OCI-LY7 (cell line): ENCODE measurements around the gene NTN4. TPM values are rescaled to one million over a fixed set of nuclear protein-coding genes. Genes with fewer than 3 reads are reported as not detected.
A peak's percentile ranks its signal among the peaks of the same experiment; 100 is the strongest.

ENCODE experiments used
- BruUV-seq: library from RNA; stranded (reverse); fragments of 400-500 nt; replicated peaks from 2 replicates; lab custom pipeline; 2021; lab: Mats Ljungman, UMichigan
- CTCF ChIA-PET: fragments of 300-600 bp; sonication (Branson Sonifier 250); formaldehyde crosslinking; loops from one replicate; lab custom pipeline; 2022; ENCODE audit warnings: antibody characterized with exemption; ENCODE audit not compliant: unreplicated experiment; lab: Charles Lee
- POLR2A ChIA-PET: fragments of 300-600 bp; sonication (Branson Sonifier 250); formaldehyde crosslinking; loops from one replicate; lab custom pipeline; 2022; ENCODE audit warnings: antibody characterized with exemption; lab: Charles Lee
- DNase-seq: peaks from one replicate; pipeline ENCODE4 v3.0.0-alpha.2; 2015; ENCODE audit warnings: low spot score
- H2AFZ ChIP-seq: fragments of 200-600 bp; sonication (generic), shearing (Covaris generic); 2 replicates; pipeline ENCODE4 v1.6.1; 2014; ENCODE audit warnings: mild to moderate bottlenecking, antibody characterized with exemption, low read length, moderate library complexity
- H3K27ac ChIP-seq: fragments of 200-600 bp; sonication (generic); 2 replicates; pipeline ENCODE4 v1.5.1; 2014; ENCODE audit warnings: mixed run types, low read depth, mild to moderate bottlenecking, moderate library complexity, low read length, inconsistent platforms; ENCODE audit not compliant: poor library complexity, severe bottlenecking
- H3K36me3 ChIP-seq: fragments of 200-600 bp; sonication (generic); 2 replicates; pipeline ENCODE4 v1.6.1; 2014; ENCODE audit warnings: mild to moderate bottlenecking, antibody characterized with exemption, low read length, moderate library complexity, mixed read lengths; ENCODE audit not compliant: insufficient read depth
- H3K4me1 ChIP-seq: fragments of 200-600 bp; sonication (generic); 2 replicates; pipeline ENCODE4 v1.5.1; 2014; ENCODE audit warnings: mild to moderate bottlenecking, low read length; ENCODE audit not compliant: insufficient read depth, poor library complexity, severe bottlenecking
- H3K4me2 ChIP-seq: fragments of 200-600 bp; sonication (generic); 2 replicates; pipeline ENCODE4 v1.6.1; 2014; ENCODE audit warnings: mild to moderate bottlenecking, low read length
- H3K4me3 ChIP-seq: fragments of 200-600 bp; sonication (generic); 2 replicates; pipeline ENCODE4 v1.5.1; 2014; ENCODE audit warnings: mild to moderate bottlenecking, low read depth, low read length; ENCODE audit not compliant: poor library complexity, severe bottlenecking
- H3K79me2 ChIP-seq: fragments of 200-600 bp; sonication (generic); 2 replicates; pipeline ENCODE4 v1.6.1; 2016; ENCODE audit warnings: low read depth, mild to moderate bottlenecking, low read length, moderate library complexity, mixed read lengths; ENCODE audit not compliant: insufficient read depth
- H3K9me2 ChIP-seq: fragments of 200-600 bp; sonication (generic); 2 replicates; pipeline ENCODE4 v1.6.1; 2016; ENCODE audit warnings: mild to moderate bottlenecking, low read length, mixed read lengths; ENCODE audit not compliant: insufficient read depth
- H3K9me3 ChIP-seq: fragments of 200-600 bp; sonication (generic); 2 replicates; pipeline ENCODE4 v1.6.1; 2014; ENCODE audit warnings: mild to moderate bottlenecking, mixed run types, low read length, mixed read lengths
- H4K20me1 ChIP-seq: fragments of 200-600 bp; sonication (generic); 2 replicates; pipeline ENCODE4 v1.6.1; 2014; ENCODE audit warnings: mild to moderate bottlenecking, antibody characterized with exemption, low read length, moderate library complexity, mixed read lengths; ENCODE audit not compliant: insufficient read depth
- EZH2phosphoT487 ChIP-seq: fragments of 200-600 bp; sonication (generic); IDR thresholded peaks from 2 replicates; pipeline ENCODE4 v1.6.1; 2018; ENCODE audit warnings: low read depth, borderline replicate concordance, mild to moderate bottlenecking, mixed run types, antibody characterized with exemption, low read length, moderate library complexity, mixed read lengths
- intact Hi-C: fragments of 100-400 bp; cut with micrococcal nuclease; formaldehyde crosslinking; loops from one replicate; pipeline ENCODE4 v1.10.0; 2022; ENCODE audit not compliant: unreplicated experiment
- total RNA-seq, 2 experiments: library from RNA; depleted of rRNA in 1 of 2; stranded (reverse); fragments of >200 nt in 1 of 2; shearing (Covaris generic) in 1 of 2; gene quantifications; 2 replicates each; pipeline ENCODE4 v1.2.3, GENCODE V29; 2014 to 2022
- TF ChIP-seq, protein P1 (sequence below): fragments of 200-600 bp; sonication (generic); conservative IDR thresholded peaks from 2 replicates; pipeline ENCODE4 v1.5.1; 2014; ENCODE audit warnings: mild to moderate bottlenecking, antibody characterized with exemption, low read length, moderate library complexity, mixed read lengths

NTN4 gene
- total RNA-seq, 2 experiments from 2014 or later: not detected

GRCh38 chr12:95623554-95624170, 166.9 kb downstream of the NTN4 start:
- Histone ChIP-seq H3K27ac (no peak overlapping the region), H3K4me1 (no peaks in the 10 kb centered on the region), H3K79me2 (no peaks in the 10 kb centered on the region), H3K9me2 (no peaks in the 10 kb centered on the region), H3K9me3 (no peaks in the 10 kb centered on the region), H2AFZ (no peak overlapping the region), H3K4me2 (no peak overlapping the region), H3K4me3 (no peak overlapping the region), H3K36me3 (no peaks in the 10 kb centered on the region), H4K20me1 (no peaks in the 10 kb centered on the region)
- ChIA-PET CTCF (no interaction called here), POLR2A (no interaction called here)
- BruUV-seq: no TSS peak
- TF ChIP-seq, protein P1, sequence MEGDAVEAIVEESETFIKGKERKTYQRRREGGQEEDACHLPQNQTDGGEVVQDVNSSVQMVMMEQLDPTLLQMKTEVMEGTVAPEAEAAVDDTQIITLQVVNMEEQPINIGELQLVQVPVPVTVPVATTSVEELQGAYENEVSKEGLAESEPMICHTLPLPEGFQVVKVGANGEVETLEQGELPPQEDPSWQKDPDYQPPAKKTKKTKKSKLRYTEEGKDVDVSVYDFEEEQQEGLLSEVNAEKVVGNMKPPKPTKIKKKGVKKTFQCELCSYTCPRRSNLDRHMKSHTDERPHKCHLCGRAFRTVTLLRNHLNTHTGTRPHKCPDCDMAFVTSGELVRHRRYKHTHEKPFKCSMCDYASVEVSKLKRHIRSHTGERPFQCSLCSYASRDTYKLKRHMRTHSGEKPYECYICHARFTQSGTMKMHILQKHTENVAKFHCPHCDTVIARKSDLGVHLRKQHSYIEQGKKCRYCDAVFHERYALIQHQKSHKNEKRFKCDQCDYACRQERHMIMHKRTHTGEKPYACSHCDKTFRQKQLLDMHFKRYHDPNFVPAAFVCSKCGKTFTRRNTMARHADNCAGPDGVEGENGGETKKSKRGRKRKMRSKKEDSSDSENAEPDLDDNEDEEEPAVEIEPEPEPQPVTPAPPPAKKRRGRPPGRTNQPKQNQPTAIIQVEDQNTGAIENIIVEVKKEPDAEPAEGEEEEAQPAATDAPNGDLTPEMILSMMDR: peak; percentile 87
- no peak for TF ChIP-seq EZH2phosphoT487
- intact Hi-C loops: loop anchor here (2.0 to 10.0 kb wide), 2 partner anchors 191 to 371 kb away; partner anchors contain the start of gene HAL
- peak; percentile 51 for DNase-seq

DNA sequence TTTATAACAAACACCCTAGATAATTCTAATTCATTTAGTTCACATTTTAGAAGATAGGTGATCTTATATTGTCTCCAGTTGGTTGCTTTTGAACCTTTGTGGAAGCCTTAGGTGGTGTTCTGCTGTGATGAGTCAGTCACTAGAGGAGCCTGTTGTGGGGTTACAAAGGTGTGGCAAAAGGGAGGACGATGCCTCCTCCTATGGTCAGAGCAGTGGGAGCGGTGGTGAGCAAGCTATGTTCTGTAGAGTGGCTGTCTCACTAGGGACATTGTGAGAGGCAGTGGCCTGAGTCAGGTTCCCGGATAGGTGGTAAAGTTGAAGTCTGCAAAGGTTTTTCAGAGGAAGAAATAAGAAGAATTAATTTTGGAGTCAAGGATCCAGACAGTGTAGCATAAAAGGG, 167.7 kb downstream of the NTN4 start:
- Histone ChIP-seq H3K4me1 (no peaks in the 10 kb centered on the region), H2AFZ (no peak overlapping the region), H3K4me2 (no peak overlapping the region), H4K20me1 (no peaks in the 10 kb centered on the region), H3K9me3 (no peaks in the 10 kb centered on the region), H3K27ac (no peak overlapping the region), H3K9me2 (no peaks in the 10 kb centered on the region), H3K79me2 (no peaks in the 10 kb centered on the region), H3K4me3 (no peak overlapping the region), H3K36me3 (no peaks in the 10 kb centered on the region)
- DNase-seq: no peak
- TF ChIP-seq EZH2phosphoT487: no peak
- TF ChIP-seq, protein P1: no peak
- ChIA-PET POLR2A (interaction anchor here (0.6 kb wide), 1 partner anchor 186 kb away, joined by 3 read pairs; no protein-coding TSS in a partner anchor), CTCF (no interaction called here)
- BruUV-seq: no TSS peak
- intact Hi-C loops: loop anchor here (2.0 to 10.0 kb wide), 2 partner anchors 192 to 372 kb away; partner anchors contain the start of gene HAL

DNA sequence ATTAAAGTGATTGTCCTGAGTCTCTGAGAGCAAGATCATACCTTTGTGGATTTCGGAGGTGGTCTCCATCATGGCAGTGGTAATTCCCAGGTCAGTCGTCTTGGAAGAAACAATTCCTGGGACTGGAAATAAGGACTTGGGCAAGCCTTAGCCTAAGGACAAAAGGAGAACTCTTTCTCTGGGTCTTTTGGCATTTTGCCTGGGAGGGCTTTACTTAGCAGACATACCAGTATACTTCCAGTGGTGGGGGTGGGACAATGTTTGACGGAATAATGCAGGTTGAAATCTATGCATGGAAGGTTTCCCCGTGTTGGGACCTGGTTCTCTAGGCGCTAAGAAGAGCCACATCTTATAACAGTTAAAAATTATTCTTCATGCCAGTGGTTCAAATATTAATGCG, 168.8 kb downstream of the NTN4 start:
- BruUV-seq: no TSS peak
- no peaks in the 10 kb centered on the region for H3K9me2 ChIP-seq
- no peak overlapping the region for H3K4me2 ChIP-seq
- TF ChIP-seq, protein P1: no peak
- TF ChIP-seq EZH2phosphoT487: no peak
- no peaks in the 10 kb centered on the region for H3K36me3 ChIP-seq
- intact Hi-C loops: loop anchor here (2.0 to 10.0 kb wide), 2 partner anchors 193 to 373 kb away; partner anchors contain the start of gene HAL
- H3K9me3 ChIP-seq: no peaks in the 10 kb centered on the region
- H3K27ac ChIP-seq: no peak overlapping the region
- no peak overlapping the region for H3K4me3 ChIP-seq
- ChIA-PET POLR2A (interaction anchor here (0.6 kb wide), 1 partner anchor 11 kb away, joined by 3 read pairs; no protein-coding TSS in a partner anchor), CTCF (no interaction called here)
- no peaks in the 10 kb centered on the region for H3K4me1 ChIP-seq
- DNase-seq: no peak
- H4K20me1 ChIP-seq: no peaks in the 10 kb centered on the region
- H3K79me2 ChIP-seq: no peaks in the 10 kb centered on the region
- H2AFZ ChIP-seq: no peak overlapping the region
